ENCODE data around the gene TTC19.
A peak's percentile ranks its signal among the peaks of the same experiment; 100 is the strongest.
"Not testable (repeated sequence)": the region's sequence is repeated elsewhere in the genome, so short reads cannot be mapped to it uniquely, and the experiment has no call there.

The TTC19 gene

GRCh38 chr17:15971882-15972281 is 27.7 kb upstream of the TTC19 start:
- no peak for DNase-seq (ENCODE audit: insufficient read length, low spot score)
- FAIRE-seq, result no peak

GRCh38 chr17:15972497-15972951 is 27.1 kb upstream of the TTC19 start:
- FAIRE-seq (no peak), DNase-seq (ENCODE audit: insufficient read length, low spot score) (no peak)
- TF ChIP-seq POU2F2 (IDR thresholded peaks at IDR 0.05; ENCODE audit: low read depth, low read length), result no peak
- no peak for TF ChIP-seq TAF1 (IDR thresholded peaks at IDR 0.05; ENCODE audit: low read depth, low read length)
- no peak for TF ChIP-seq SPI1 (IDR thresholded peaks at IDR 0.05; ENCODE audit: low read depth, low read length)
- no peak for TF ChIP-seq POLR2AphosphoS5 (IDR thresholded peaks at IDR 0.05; ENCODE audit: low read depth, low read length)
- no peak for TF ChIP-seq POLR2A (IDR thresholded peaks at IDR 0.05; ENCODE audit: low read depth, low read length)
- no peak for TF ChIP-seq PAX5 (IDR thresholded peaks at IDR 0.05; ENCODE audit: insufficient read depth, low read length, severe bottlenecking)

More at GRCh38 chr17:15971882-15972281, 27.7 kb upstream of the TTC19 start:
- TF ChIP-seq POLR2A (IDR thresholded peaks at IDR 0.05; ENCODE audit: low read depth, low read length), result no peak
- TF ChIP-seq POU2F2 (IDR thresholded peaks at IDR 0.05; ENCODE audit: low read depth, low read length), result no peak

- DNase-seq (ENCODE audit: insufficient read length, low spot score) (no peak), FAIRE-seq (no peak)
- TF ChIP-seq TAF1 (IDR thresholded peaks at IDR 0.05; ENCODE audit: low read depth, low read length) (no peak), SPI1 (IDR thresholded peaks at IDR 0.05; ENCODE audit: low read depth, low read length) (no peak), POU2F2 (IDR thresholded peaks at IDR 0.05; ENCODE audit: low read depth, low read length) (no peak), PAX5 (IDR thresholded peaks at IDR 0.05; ENCODE audit: insufficient read depth, low read length, severe bottlenecking) (no peak), POLR2AphosphoS5 (IDR thresholded peaks at IDR 0.05; ENCODE audit: low read depth, low read length) (no peak), POLR2A (IDR thresholded peaks at IDR 0.05; ENCODE audit: low read depth, low read length) (no peak)
Measured at GRCh38 chr17:15973016-15973415, 26.6 kb upstream of the TTC19 start.

- no peak for FAIRE-seq
- TF ChIP-seq POLR2AphosphoS5 (IDR thresholded peaks at IDR 0.05; ENCODE audit: low read depth, low read length) (no peak), POLR2A (IDR thresholded peaks at IDR 0.05; ENCODE audit: low read depth, low read length) (no peak), SPI1 (IDR thresholded peaks at IDR 0.05; ENCODE audit: low read depth, low read length) (no peak), PAX5 (IDR thresholded peaks at IDR 0.05; ENCODE audit: insufficient read depth, low read length, severe bottlenecking) (no peak)
Measured at GRCh38 chr17:15973834-15974233, 25.8 kb upstream of the TTC19 start.

GRCh38 chr17:15977894-15978293 is 21.7 kb upstream of the TTC19 start:
- FAIRE-seq, result no peak
- DNase-seq (ENCODE audit: insufficient read length, low spot score), result no peak

More at GRCh38 chr17:15973834-15974233, 25.8 kb upstream of the TTC19 start:
- no peak for DNase-seq (ENCODE audit: insufficient read length, low spot score)

GRCh38 chr17:15978606-15979005 is 21.0 kb upstream of the TTC19 start:
- TF ChIP-seq PAX5 (IDR thresholded peaks at IDR 0.05; ENCODE audit: insufficient read depth, low read length, severe bottlenecking) (no peak), POLR2AphosphoS5 (IDR thresholded peaks at IDR 0.05; ENCODE audit: low read depth, low read length) (no peak), SPI1 (IDR thresholded peaks at IDR 0.05; ENCODE audit: low read depth, low read length) (no peak), POLR2A (IDR thresholded peaks at IDR 0.05; ENCODE audit: low read depth, low read length) (no peak), TAF1 (IDR thresholded peaks at IDR 0.05; ENCODE audit: low read depth, low read length) (no peak), POU2F2 (IDR thresholded peaks at IDR 0.05; ENCODE audit: low read depth, low read length) (no peak)
- DNase-seq (ENCODE audit: insufficient read length, low spot score), result no peak
- FAIRE-seq, result no peak

More at GRCh38 chr17:15977894-15978293, 21.7 kb upstream of the TTC19 start:
- TF ChIP-seq POLR2A (IDR thresholded peaks at IDR 0.05; ENCODE audit: low read depth, low read length) (no peak), TAF1 (IDR thresholded peaks at IDR 0.05; ENCODE audit: low read depth, low read length) (no peak), SPI1 (IDR thresholded peaks at IDR 0.05; ENCODE audit: low read depth, low read length) (no peak), PAX5 (IDR thresholded peaks at IDR 0.05; ENCODE audit: insufficient read depth, low read length, severe bottlenecking) (no peak), POU2F2 (IDR thresholded peaks at IDR 0.05; ENCODE audit: low read depth, low read length) (no peak), POLR2AphosphoS5 (IDR thresholded peaks at IDR 0.05; ENCODE audit: low read depth, low read length) (no peak)

GRCh38 chr17:15979013-15979412 is 20.6 kb upstream of the TTC19 start:
- DNase-seq (ENCODE audit: insufficient read length, low spot score); FAIRE-seq: not testable (repeated sequence)

GRCh38 chr17:15981208-15981607 is 18.4 kb upstream of the TTC19 start:
- no peak for TF ChIP-seq POLR2AphosphoS5 (IDR thresholded peaks at IDR 0.05; ENCODE audit: low read depth, low read length)
- peak; percentile 87 for TF ChIP-seq SPI1 (IDR thresholded peaks at IDR 0.05; ENCODE audit: low read depth, low read length)
- TF ChIP-seq POU2F2 (IDR thresholded peaks at IDR 0.05; ENCODE audit: low read depth, low read length), result 0 out of 2 replicates have a peak, but pooled peaks have one; percentile 45
- no peak for TF ChIP-seq POLR2A (IDR thresholded peaks at IDR 0.05; ENCODE audit: low read depth, low read length)
- TF ChIP-seq PAX5 (IDR thresholded peaks at IDR 0.05; ENCODE audit: insufficient read depth, low read length, severe bottlenecking), result no peak
- TF ChIP-seq TAF1 (IDR thresholded peaks at IDR 0.05; ENCODE audit: low read depth, low read length), result no peak
- FAIRE-seq (peak; percentile 66), DNase-seq (ENCODE audit: insufficient read length, low spot score) (peak; percentile 30)

GRCh38 chr17:15981646-15982580 is 17.7 kb upstream of the TTC19 start:
- TF ChIP-seq PAX5 (IDR thresholded peaks at IDR 0.05; ENCODE audit: insufficient read depth, low read length, severe bottlenecking), result no peak
- TF ChIP-seq POU2F2 (IDR thresholded peaks at IDR 0.05; ENCODE audit: low read depth, low read length), result no peak
- DNase-seq (ENCODE audit: insufficient read length, low spot score) (no peak), FAIRE-seq (peak; percentile 16)

- FAIRE-seq, result no peak
- DNase-seq (ENCODE audit: insufficient read length, low spot score), result no peak
- TF ChIP-seq SPI1 (IDR thresholded peaks at IDR 0.05; ENCODE audit: low read depth, low read length) (no peak), POLR2AphosphoS5 (IDR thresholded peaks at IDR 0.05; ENCODE audit: low read depth, low read length) (no peak)
Measured at GRCh38 chr17:15996322-15996721, 3.3 kb upstream of the TTC19 start.

Data from GM12891 (cell line).